K562 treated with DMSO at 1 percent for 24 hours (cell line): ENCODE results near the gene CALHM3. TPM values are rescaled to one million over a fixed set of nuclear protein-coding genes. Genes with fewer than 3 reads are reported as not detected.

ENCODE experiments used
- total RNA-seq: library from RNA; unstranded; fragments of 300-600 nt; gene quantifications from 2 replicates; pipeline ENCODE4 v1.2.3, GENCODE V29; 2022; ENCODE audit warnings: low read depth; ENCODE audit not compliant: insufficient read depth

The CALHM3 gene, protein sequence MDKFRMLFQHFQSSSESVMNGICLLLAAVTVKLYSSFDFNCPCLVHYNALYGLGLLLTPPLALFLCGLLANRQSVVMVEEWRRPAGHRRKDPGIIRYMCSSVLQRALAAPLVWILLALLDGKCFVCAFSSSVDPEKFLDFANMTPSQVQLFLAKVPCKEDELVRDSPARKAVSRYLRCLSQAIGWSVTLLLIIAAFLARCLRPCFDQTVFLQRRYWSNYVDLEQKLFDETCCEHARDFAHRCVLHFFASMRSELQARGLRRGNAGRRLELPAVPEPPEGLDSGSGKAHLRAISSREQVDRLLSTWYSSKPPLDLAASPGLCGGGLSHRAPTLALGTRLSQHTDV
- total RNA-seq: not detected in 2 replicates

GRCh38 chr10:103479135-103479534 lies at the start of gene CALHM3:
Gene CALHM3, minus strand, starts transcription at chr10:103479240. Its CDS starts 208 bp downstream, at chr10:103479032.

GRCh38 chr10:103493362-103493915 lies 14.4 kb upstream of the CALHM3 start, which contains the start of gene NEURL1:
Gene NEURL1, plus strand, starts transcription at chr10:103493705. Its CDS starts 683 bp downstream, at chr10:103494388.

DNA sequence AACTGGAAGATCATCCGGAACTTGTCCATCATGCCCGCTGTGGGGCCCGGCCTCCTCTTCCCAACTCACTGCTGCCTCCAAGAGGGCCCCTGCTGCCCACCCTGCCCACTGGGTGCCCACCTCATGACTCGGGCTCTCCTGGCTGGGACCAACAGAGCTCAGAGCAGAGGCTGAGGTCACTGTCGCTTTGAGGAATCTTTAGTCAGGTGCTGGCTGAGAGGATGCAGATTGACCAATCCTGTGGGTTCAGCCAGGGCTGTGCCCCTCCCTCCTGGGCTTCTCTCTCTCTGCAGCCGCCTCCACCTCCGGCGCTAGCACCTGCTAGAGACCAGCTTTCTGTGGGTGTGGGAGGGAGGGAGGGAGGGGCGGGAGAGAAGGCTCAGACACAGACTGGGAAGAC lies 20.3 kb downstream of the CALHM3 start, which contains the start of gene CALHM1:
Gene CALHM1, minus strand, starts transcription at position 181 of the 400 bp plus-strand sequence. Its CDS starts 149 bp downstream, at position 32.

GRCh38 chr10:103451831-103452505 lies 27.1 kb downstream of the CALHM3 start, which contains the start of gene CALHM2:
Gene CALHM2, minus strand, starts transcription at chr10:103452370. Its CDS starts 2,429 bp downstream, at chr10:103449941.

Other genes with a start within 250 kb of the CALHM3 start
- gene RPEL1, start 233.4 kb downstream of the CALHM3 start, total RNA-seq: not detected in 2 replicates
- 0.13 TPM in 1 of 2 replicates, not detected in the other for gene INA, start 202.1 kb downstream of the CALHM3 start, total RNA-seq
- 8.8 and 11.7 TPM in 2 replicates for gene PCGF6, start 128.1 kb downstream of the CALHM3 start, total RNA-seq
- 8.9 and 9.2 TPM in 2 replicates for gene TAF5, start 111.3 kb downstream of the CALHM3 start, total RNA-seq
- 361 and 401 TPM in 2 replicates for gene ATP5MK, start 82.8 kb downstream of the CALHM3 start, total RNA-seq
- 19.1 and 22.1 TPM in 2 replicates for gene PDCD11, start 82.6 kb downstream of the CALHM3 start, total RNA-seq
- 0.95 and 1.5 TPM in 2 replicates for gene CALHM2, start 26.9 kb downstream of the CALHM3 start, total RNA-seq
- gene CALHM1, start 20.3 kb downstream of the CALHM3 start, total RNA-seq: not detected in 2 replicates
- gene NEURL1, start 14.5 kb upstream of the CALHM3 start, total RNA-seq: 0.22 and 0.68 TPM in 2 replicates